ENCODE data around the gene OSM.

- TF ChIP-seq POLR2A (IDR thresholded peaks at IDR 0.05), result no peak
- TF ChIP-seq, protein P1, sequence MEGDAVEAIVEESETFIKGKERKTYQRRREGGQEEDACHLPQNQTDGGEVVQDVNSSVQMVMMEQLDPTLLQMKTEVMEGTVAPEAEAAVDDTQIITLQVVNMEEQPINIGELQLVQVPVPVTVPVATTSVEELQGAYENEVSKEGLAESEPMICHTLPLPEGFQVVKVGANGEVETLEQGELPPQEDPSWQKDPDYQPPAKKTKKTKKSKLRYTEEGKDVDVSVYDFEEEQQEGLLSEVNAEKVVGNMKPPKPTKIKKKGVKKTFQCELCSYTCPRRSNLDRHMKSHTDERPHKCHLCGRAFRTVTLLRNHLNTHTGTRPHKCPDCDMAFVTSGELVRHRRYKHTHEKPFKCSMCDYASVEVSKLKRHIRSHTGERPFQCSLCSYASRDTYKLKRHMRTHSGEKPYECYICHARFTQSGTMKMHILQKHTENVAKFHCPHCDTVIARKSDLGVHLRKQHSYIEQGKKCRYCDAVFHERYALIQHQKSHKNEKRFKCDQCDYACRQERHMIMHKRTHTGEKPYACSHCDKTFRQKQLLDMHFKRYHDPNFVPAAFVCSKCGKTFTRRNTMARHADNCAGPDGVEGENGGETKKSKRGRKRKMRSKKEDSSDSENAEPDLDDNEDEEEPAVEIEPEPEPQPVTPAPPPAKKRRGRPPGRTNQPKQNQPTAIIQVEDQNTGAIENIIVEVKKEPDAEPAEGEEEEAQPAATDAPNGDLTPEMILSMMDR (IDR thresholded peaks at IDR 0.05), result no peak
Measured at GRCh38 chr22:30309951-30310741, 43.5 kb upstream of the OSM start.
